Measurements from ENCODE around the gene BAHCC1. TPM values are rescaled to one million over a fixed set of nuclear protein-coding genes. Genes with fewer than 3 reads are reported as not detected.

Gene BAHCC1
- total and polyA plus RNA-seq, 9 of the 15 experiments (the other 6 are each of a cell fraction or from before 2014, with no cell fraction given) = 0.14 to 26.9 (median 5.0) TPM

GRCh38 chr17:81365148-81365600 is 30.1 kb upstream of the BAHCC1 start:
- CTCF ChIA-PET (ENCODE audit: low intra/inter-chr PET ratio) = no interaction called here
- no TSS peak for BruUV-seq (replicated peaks)
- DNase-seq (ENCODE audit: extremely low read depth in 1 of 4, low spot score in 3 of 4) (peak; percentile 62 to 80 (median 69)), ATAC-seq (peak; percentile 90), FAIRE-seq (peak; percentile 91)
- Histone ChIP-seq H3K27me3 (ENCODE audit: control insufficient read depth in 2 of 2, insufficient read depth in 2 of 2, low read length in 2 of 2) (no peaks in the 10 kb centered on the region), H3K9me1 (ENCODE audit: control insufficient read depth, insufficient read depth, low read length) (no peaks in the 10 kb centered on the region), H3K4me3 (peak overlapping the region; percentile 28), H3K27ac (ENCODE audit: extremely low read depth, low read depth, low read length) (peak overlapping the region; percentile 35; the same call in 1 of the 3 replicates), H3K4me1 (replicated peaks in 1 of 2; ENCODE audit: control insufficient read depth in 2 of 2, insufficient read depth in 2 of 2, low read length in 2 of 2) (peaks cover 20 to 40% of the 10 kb centered on the region in 2 experiments), H4K20me1 (replicated peaks; ENCODE audit: control insufficient read depth, insufficient read depth, low read length) (no peaks in the 10 kb centered on the region), H2AFZ (ENCODE audit: low read depth, low read length) (peak overlapping the region; percentile 94), H3K36me3 (ENCODE audit: control insufficient read depth, insufficient read depth, low read length) (no peaks in the 10 kb centered on the region), H3K9ac (ENCODE audit: insufficient read depth in 1 of 2, low read depth in 2 of 2, low read length in 2 of 2) (peak overlapping the region; percentile 51 to 91; a peak in 3 of 4 replicates), H3K79me2 (ENCODE audit: control insufficient read depth, insufficient read depth, low read length) (no peaks in the 10 kb centered on the region), H3K9me3 (replicated peaks; ENCODE audit: control insufficient read depth, insufficient read depth, low read depth, low read length) (no peaks in the 10 kb centered on the region), H3K4me2 (ENCODE audit: insufficient read depth, low read length) (peak overlapping the region; percentile 91)
- intact Hi-C loops (cut with micrococcal nuclease) = no loop called here
- in situ Hi-C loops (cut with MboI) = no loop called here
- POLR2A ChIA-PET = interaction anchor here (0.6 to 1.7 kb wide), 9 partner anchors 8 to 56 kb away, joined by 3 to 6 read pairs (median 4); no protein-coding TSS in a partner anchor
- 8% methylated on average over 22 of the region's 22 CpGs for WGBS (ENCODE audit: insufficient coverage, low coverage, missing lambda C conversion rate)
- TF ChIP-seq NRF1 (conservative IDR thresholded peaks at IDR 0.05 in 1 of 2, IDR thresholded peaks at IDR 0.05 in 1 of 2) (peak; percentile 41 to 60; a peak in 3 of 4 replicates), PHF8 (IDR thresholded peaks at IDR 0.05; ENCODE audit: borderline replicate concordance, low read length) (peak; percentile 59; the same call in 1 of the 2 replicates), CREM (IDR thresholded peaks at IDR 0.05; ENCODE audit: low read depth) (peak; percentile 69; the same call in 1 of the 2 replicates), MYC (IDR thresholded peaks at IDR 0.05; ENCODE audit: low read depth, low read length) (peak; percentile 48; the same call in 1 of the 2 replicates), MYC (CRISPR knock-in tag; IDR thresholded peaks at IDR 0.05; ENCODE audit: borderline replicate concordance, low read depth) (no peak), NFRKB (IDR thresholded peaks at IDR 0.05; ENCODE audit: low read depth) (peak; percentile 36; the same call in 1 of the 2 replicates), SMARCA4 (IDR thresholded peaks at IDR 0.05) (peak; percentile 54; the same call in 1 of the 2 replicates), ZNF589 (CRISPR knock-in tag; IDR thresholded peaks at IDR 0.05; ENCODE audit: low read depth) (no peak), SRF (CRISPR knock-in tag; IDR thresholded peaks at IDR 0.05) (0 out of 4 replicates have a peak, but pooled peaks of 1 of the 2 experiments have one; percentile 11), ZBTB7A (IDR thresholded peaks at IDR 0.05; ENCODE audit: borderline replicate concordance, control insufficient read depth, low read depth, low read length) (peak; percentile 29; the same call in 1 of the 2 replicates), ATF1 (CRISPR knock-in tag; IDR thresholded peaks at IDR 0.05) (no peak), ATF1 (tag; IDR thresholded peaks at IDR 0.05) (peak; percentile 83), RBFOX2 (IDR thresholded peaks at IDR 0.05; ENCODE audit: low read depth, low read length) (peak; percentile 61), CTCFL (IDR thresholded peaks at IDR 0.05; ENCODE audit: borderline replicate concordance, insufficient read depth, low read depth, low read length, poor library complexity, severe bottlenecking) (peak; percentile 22), JUND (IDR thresholded peaks at IDR 0.05; ENCODE audit: borderline replicate concordance, low read depth, low read length) (peak; percentile 57; the same call in 1 of the 2 replicates), JUND (tag; IDR thresholded peaks at IDR 0.05; ENCODE audit: borderline replicate concordance, low read depth, low read length) (peak; percentile 57; the same call in 1 of the 3 replicates)
- TF ChIP-seq, protein P1, sequence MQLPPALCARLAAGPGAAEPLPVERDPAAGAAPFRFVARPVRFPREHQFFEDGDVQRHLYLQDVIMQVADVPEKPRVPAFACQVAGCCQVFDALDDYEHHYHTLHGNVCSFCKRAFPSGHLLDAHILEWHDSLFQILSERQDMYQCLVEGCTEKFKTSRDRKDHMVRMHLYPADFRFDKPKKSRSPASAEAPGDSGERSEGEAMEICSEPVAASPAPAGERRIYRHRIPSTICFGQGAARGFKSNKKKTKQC (CRISPR knock-in tag; IDR thresholded peaks at IDR 0.05) = peak; percentile 32; the same call in 1 of the 2 replicates
- TF ChIP-seq, protein P2, sequence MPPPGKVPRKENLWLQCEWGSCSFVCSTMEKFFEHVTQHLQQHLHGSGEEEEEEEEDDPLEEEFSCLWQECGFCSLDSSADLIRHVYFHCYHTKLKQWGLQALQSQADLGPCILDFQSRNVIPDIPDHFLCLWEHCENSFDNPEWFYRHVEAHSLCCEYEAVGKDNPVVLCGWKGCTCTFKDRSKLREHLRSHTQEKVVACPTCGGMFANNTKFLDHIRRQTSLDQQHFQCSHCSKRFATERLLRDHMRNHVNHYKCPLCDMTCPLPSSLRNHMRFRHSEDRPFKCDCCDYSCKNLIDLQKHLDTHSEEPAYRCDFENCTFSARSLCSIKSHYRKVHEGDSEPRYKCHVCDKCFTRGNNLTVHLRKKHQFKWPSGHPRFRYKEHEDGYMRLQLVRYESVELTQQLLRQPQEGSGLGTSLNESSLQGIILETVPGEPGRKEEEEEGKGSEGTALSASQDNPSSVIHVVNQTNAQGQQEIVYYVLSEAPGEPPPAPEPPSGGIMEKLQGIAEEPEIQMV (tag; conservative IDR thresholded peaks at IDR 0.05; ENCODE audit: low read depth) = peak; percentile 78
